HG03045 (cell line): ENCODE data around the gene MAPT.

Experiments
- ATAC-seq: cut with Tn5 transposase; IDR thresholded peaks from one replicate; pipeline ENCODE4 v1.9.1; 2021; ENCODE audit warnings: mild to moderate bottlenecking, moderate library complexity; ENCODE audit not compliant: unreplicated experiment

The MAPT gene

DNA sequence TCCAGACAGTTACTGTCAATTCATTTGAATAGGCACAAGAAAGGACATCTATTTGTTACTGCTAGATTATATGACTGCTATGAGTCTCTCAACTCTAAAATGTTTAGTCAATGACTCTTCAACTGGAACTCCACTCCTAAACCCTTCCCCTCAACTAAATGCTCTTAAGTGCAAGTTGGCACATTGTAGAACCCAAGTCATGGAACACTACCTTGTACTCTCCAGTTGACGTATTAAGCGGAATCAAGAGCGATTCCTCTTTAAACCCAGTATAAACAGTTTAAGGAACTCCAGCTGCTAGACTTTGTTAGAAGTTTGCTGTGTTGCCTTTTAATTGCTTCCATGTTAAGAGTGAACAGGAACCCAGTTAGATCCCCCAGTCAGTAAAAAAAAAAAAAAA is 149.3 kb downstream of the MAPT start:
- no peak for ATAC-seq

DNA sequence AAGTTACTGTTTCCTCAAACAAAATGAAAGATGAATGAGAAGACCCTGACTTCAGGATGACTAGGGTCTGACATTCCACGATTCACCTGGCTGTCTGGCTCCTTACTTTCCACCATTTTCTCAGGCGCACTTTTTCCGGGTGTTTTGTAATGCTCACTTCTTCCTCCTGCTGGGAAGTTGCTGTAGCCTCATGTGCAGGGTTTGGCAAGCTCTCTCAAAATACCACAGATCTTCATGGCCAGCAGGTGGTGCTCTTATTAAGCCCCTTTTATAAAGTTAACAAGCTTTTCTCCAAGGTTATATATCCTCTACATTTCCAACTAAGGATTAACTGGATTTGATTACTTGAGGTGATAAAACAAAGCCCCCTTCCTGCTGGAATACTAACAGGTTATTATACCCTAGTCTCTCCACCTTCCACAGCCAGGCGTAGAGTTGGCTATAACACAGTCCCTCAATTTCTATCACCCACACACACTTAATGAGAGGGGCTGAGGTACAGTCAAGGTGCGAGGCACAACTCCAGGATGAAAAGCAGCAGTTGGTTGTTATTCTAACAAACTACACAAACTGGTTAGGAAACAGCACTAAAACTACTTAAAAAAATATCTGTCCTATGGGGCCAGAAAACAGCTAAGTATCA is 150.1 kb downstream of the MAPT start:
- ATAC-seq, result no peak

DNA sequence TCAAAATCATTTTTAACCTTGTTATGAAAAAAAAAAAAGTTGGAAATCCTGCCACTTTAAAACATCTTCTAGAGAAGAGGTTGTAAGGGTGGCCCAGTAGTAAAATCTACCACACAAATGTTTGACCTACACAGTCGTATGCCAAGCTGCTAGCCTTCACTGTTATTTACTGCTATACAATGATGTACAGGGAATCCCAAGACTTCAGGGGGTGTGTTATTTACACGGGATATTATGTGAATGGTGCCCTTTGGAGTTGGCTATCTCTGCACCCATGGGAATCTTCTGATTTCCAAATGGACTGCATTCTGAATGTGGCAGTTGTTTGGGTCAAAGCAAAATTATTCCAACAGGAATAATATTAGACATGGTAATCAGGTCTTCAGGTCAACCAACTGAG is 150.6 kb downstream of the MAPT start:
- no peak for ATAC-seq

DNA sequence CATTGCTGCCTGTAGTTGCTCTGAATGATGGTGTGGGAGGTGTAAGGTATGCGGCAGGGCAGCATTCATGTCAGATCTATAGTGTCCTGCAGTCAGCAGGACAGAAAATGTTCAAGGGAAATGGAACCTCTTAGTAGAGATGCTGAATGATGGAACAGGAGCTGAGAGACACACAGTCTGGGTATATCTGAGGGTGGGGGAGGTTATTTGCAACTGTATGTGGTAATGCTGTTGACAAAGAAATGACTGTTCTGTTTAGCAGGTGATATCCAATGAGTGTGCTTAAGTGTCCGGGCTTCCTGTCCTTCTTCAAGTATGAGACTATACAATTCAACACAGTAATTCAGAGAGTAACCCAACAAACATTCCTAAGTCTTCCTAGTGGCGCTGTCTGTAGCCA is 151.3 kb downstream of the MAPT start:
- no peak for ATAC-seq

DNA sequence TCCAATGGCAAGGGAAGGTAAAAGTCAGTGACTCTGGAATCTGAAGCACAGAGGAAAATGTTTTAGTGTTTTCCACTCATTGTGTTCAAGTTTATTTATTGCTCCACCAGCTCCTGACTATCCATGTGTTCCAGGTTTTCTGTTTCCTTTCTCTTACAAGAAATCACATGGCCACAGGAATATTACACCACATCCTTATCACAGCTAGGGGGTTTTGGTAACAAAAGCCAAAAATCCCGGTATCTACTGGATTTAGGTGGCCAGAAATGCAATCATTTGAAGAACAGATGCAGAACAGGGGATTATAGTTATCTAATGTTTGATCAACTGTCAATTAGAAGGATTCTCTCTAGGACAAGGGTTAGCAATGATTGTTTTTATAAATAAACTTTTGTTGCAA is 152.6 kb downstream of the MAPT start:
- ATAC-seq, result no peak

DNA sequence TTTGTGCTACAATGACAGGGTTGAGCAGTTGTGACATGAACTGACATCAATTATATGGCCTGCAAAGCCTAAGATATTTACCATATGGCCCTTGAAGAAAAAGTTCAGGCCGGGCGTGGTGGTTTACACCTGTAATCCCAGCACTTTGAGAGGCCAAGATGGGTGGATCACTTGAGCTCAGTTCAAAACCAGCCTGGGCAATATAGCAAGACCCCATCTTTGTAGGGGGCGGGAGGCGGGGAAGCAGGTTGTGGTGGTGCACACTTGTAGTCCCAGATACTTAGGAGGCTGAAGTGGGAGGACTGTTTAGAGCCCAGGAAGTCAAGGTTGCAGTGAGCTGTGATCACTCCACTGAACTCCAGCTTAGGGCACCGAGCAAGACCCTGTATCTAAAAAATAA is 153.0 kb downstream of the MAPT start:
- no peak for ATAC-seq

DNA sequence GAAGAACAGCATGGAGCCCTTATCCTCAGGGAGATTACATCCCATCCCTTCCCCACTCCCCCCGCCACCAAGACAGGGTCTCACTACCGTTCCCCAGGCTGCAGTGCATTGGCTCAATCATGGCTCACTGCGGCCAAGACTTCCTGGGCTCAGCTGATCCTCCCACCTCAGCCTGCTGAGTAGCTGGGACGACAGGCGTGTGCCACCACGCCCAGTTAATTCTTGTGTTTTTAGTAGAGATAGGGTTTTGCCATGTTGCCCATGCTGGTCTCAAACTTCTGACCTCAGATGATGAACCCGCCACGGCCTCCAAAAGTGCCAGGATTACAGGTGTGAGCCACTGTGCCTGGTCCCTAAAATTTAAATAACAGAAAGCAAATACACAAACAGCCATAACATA is 153.5 kb downstream of the MAPT start:
- ATAC-seq, result no peak

DNA sequence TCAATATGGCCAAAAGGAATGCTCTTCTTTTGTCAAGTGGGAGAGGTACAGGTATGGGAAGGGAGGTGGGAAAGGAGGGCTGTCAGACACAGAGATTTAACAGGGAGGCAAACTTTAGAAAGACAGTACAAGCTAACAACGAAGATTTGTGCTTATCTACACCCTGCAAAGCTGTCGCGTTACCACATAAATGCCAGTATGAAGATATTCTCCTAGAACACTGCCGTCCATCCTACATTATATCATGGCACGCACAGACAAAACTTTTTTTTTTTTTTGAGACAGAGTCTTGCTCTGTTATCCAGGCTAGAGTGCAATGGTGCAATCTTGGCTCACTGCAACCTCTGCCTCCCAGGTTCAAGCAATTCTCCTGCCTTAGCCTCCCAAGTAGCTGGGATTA is 155.3 kb downstream of the MAPT start:
- no peak for ATAC-seq

DNA sequence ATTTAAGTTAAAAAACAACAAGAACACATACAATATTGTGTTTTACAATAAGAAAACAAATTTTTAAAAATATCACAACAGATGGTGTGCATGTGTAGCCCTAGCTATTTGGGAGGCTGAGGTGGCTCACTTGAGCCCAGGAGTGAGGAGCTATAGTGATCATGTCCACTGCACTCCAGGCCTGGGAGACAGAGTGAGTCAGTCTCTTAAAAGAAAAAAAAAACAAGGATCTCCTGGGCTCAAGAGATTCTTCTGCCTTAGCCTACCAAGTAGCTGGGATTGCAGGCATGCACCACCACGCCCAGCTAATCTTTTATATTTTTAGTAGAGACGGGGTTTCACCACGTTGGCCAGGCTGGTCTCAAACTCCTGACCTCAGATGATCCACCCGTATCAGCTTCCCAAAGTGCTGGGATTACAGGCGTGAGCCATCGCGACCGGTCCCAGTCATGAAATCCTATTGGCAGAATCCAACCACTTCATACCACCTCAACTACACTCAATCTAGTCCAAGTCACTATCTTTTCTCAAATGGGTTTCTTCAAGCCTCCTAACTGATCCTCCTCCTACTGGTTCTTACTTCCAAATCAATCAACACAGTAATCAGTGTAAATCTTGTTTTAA is 159.7 kb downstream of the MAPT start:
- no peak for ATAC-seq

DNA sequence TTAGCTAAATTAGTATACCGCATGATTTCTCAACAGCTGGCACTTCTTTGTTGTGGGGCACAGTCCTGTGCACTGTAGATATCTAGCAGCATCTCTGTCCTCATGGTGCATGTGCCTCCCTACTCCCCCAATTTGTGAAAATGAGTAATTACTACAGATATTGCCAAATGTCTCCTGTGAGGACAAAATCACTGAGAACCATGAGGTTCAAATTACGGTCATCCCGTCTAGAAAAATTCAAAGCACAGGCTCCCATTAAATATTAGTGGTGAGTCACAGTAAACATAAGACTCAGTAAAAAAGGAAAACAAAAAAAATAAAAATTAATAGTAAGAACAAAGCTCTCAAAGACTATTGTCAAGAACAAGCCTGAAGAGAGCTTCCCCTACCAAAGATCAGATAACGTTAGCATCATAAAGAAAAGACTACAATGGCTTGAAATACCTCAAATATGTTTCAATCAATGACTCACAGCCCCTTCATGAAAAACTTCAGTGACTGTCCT is 162.5 kb downstream of the MAPT start:
- no peak for ATAC-seq

DNA sequence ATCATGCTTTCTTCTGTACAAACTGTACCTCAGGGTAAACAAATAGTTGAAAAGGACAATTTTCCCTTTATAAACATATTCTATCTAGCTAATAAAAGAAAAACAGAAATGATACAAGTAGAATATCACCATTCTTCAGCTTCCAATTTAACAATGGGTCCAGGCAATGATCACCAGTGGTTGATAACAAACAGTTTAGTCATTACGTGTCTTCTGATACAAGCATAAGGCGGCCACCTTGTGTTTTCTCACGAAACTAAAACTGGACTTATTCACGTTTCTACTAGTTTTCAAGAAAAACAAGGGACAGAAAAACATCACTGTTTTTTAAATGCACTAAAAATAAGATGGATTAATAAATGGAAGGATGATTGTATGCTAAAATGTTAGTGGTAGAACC is 163.0 kb downstream of the MAPT start:
- ATAC-seq, result no peak

DNA sequence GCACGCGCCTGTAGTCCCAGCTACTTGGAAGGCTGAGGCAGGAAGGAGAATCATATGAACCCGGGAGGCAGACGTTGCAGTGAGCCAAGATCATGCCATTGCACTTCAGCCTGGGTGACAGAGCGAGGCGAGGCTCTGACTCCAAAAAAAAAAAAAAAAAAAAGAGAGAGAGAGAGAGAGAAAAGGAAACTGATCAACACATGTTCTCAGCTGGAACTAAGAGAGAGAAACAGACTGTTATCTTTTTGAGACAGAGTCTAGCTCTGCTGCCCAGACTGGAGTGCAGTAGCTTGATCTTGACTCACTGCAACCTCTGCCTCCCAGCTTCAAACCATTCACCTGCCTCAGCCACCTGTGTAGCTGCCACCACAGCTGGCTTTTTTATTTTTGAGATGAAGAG is 165.1 kb downstream of the MAPT start:
- ATAC-seq, result no peak

DNA sequence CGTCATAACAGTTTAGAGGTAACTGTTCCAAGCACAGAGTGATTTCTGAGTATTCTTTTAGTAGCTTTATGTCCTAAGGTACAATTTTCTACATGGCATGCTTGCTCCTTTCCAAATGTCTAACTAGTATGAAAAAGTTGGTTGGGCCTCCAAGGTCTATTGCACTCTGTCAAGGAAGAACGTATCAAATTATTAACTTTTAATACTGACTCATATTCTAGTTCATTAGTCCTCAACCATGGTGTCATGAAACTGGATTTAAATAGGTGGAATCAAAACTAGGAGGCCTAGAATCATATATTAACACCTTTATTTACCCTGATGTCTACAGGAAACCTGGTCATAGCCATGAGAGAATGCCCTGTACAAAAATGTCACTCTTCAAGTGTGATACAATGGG is 166.1 kb downstream of the MAPT start:
- ATAC-seq, result no peak

DNA sequence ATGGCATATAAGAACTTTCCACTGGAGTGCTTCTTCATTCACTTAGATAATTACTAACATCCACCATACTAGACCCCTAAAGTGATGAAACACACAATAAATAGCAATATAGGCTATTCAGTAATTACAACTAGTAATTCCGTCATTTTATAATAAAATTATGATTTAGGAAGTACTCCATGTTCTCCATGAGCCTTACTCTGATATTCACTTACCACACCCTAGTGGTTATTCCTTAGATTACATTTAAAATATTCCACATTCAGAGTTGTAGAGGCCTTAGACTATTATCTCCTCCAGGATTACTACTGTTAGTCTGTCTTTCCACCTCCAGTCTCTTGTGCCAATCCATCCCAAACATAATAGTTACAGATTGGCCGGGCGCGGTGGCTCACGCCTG is 167.1 kb downstream of the MAPT start:
- ATAC-seq, result no peak

DNA sequence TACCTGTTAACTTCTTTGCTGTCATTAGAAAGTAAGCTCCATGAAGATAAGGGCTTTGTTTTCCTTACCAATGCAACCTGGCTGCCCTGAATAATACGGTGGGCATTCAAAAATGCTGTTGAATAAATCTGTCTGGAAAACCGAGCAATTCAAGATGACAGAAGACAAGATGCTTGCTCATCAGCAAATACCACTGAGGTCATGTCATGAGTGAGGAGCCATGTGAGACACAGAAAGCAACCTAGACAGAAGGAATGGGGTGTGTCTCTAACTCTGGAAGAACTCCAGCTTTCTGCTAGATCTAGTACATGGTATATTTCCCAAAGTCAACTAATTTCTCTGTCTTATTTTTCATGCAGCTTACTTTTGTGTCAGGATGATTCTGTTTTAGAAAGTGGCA is 168.9 kb downstream of the MAPT start:
- no peak for ATAC-seq

DNA sequence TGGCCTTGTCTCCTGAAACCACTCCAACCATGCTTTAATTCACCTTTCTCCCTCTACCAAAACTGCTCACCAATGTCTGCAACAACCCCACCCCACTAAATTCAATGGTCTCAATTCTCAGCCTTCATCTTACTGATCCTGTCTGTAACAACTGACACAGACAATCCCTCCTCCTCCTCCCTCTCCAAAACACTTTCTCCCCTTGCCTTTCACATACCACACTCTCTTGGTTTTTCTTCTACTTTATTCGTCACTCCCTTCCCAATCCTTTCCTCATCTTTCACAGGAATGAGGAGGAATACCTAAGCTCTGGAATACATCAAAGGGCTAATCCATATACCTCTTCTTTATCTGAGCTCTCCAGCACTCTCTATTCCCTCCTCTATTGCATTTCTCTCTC is 170.1 kb downstream of the MAPT start:
- no peak for ATAC-seq

DNA sequence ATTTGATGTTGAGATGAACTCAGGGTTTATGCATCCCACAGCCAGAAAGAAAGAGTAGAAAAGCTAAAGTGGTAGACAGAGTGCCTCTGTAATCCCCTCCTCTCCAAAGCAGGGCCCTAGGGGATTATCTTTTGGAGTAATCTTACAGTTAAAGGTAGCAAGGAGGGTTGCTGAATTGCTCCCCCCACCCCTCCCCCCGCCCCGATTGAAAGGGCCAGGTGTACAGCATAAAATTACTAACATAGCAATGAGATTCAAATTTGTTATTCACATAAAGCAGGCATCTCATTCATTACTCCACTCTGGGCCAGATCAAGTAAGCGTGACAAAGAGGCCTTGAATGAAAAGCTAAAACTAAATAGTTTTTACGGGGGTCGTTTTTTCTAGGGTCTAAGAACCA is 177.4 kb downstream of the MAPT start:
- ATAC-seq, result no peak

DNA sequence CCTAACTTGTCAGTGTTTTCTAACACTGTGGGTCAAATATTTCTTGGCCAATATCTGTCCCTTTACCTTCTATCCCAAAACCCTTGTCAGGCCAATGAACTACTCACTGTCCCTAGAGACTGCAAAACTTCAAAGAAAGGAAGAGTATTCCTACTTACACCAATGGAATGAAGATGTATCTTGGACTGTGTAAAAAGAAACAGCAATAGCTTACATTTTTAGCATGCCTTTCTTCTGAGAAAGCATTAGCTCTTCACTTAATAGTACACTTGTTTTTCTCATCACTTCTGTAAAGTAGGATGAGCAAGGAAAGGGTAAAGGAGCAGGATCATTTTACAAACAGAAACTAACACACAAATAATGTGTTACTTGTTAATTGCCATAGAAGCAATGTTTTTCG is 178.6 kb downstream of the MAPT start:
- ATAC-seq, result no peak

DNA sequence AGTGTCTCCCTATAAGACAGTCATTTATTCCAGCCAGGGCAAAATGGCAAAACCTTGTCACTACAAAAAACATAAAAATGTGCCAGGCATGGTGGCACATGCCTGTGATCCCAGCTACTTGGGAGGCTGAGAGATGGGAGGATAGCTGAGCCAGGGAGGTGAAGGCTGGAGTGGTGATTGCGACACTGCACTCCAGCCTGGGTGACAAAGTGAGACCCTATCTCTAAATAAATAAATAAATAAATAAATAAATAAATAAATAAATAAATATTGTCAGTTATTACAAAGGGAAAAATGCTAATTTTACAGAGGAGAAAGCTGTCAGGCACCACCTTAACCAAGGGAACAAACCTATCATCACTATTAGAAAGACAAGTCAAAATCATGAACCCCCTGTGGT is 180.2 kb downstream of the MAPT start:
- ATAC-seq, result no peak
